ENCODE results near the gene TMCO4. TPM values are rescaled to one million over a fixed set of nuclear protein-coding genes. Genes with fewer than 3 reads are reported as not detected.

The TMCO4 gene
- total and polyA plus RNA-seq, 2 of the 8 experiments (the other 6 are each of a cell fraction or from before 2014, with no cell fraction given): 3.0 to 3.1 TPM

DNA sequence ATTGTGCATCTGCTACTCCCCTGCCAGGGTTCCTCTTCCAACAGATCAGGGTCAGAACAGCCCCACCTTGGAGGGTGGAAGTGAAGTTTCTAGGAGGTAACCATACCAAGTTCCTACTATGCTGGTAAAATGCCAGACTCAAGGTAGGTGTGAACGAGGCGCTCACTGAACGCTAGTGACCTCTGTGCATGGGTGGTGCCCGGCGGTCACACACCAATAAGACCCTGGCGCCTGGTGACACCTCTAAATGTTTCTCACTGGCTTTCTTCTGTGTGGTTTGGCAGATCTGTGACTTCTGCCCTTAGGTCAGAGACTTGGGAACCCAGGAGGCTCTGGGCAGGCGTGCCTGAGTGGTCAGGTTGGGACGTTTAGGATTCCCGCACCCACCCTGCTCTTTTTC is 55.9 kb downstream of the TMCO4 start (continued):
- no peak for TF ChIP-seq CTBP2 (IDR thresholded peaks at IDR 0.05; ENCODE audit: borderline replicate concordance, insufficient read depth, insufficient read length, low read length)
- TF ChIP-seq, protein P1, sequence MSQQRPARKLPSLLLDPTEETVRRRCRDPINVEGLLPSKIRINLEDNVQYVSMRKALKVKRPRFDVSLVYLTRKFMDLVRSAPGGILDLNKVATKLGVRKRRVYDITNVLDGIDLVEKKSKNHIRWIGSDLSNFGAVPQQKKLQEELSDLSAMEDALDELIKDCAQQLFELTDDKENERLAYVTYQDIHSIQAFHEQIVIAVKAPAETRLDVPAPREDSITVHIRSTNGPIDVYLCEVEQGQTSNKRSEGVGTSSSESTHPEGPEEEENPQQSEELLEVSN (IDR thresholded peaks at IDR 0.05): no peak
- no peak for TF ChIP-seq ASH2L (IDR thresholded peaks at IDR 0.05; ENCODE audit: low read length)
- TF ChIP-seq EZH2 (IDR thresholded peaks at IDR 0.05; ENCODE audit: low read depth, low read length, severe bottlenecking): no peak
- TF ChIP-seq MAFK (IDR thresholded peaks at IDR 0.05; ENCODE audit: low read depth, low read length): no peak
- TF ChIP-seq CBX8 (IDR thresholded peaks at IDR 0.05; ENCODE audit: borderline replicate concordance, low read depth, low read length): no peak
- TF ChIP-seq SIN3A (conservative IDR thresholded peaks at IDR 0.05 in 1 of 2, IDR thresholded peaks at IDR 0.05 in 1 of 2; ENCODE audit: low read depth in 1 of 2, low read length in 2 of 2): no peak

All from H1 (cell line).